GM23338 (cell line): ENCODE results near the gene TMEM231. TPM values are rescaled to one million over a fixed set of nuclear protein-coding genes. Genes with fewer than 3 reads are reported as not detected.

Experiments used
- ATAC-seq: fragments of 200-7000 bp; cut with Tn5 transposase; 3 replicates; pipeline ENCODE4 v1.9.1; 2020
- DNase-seq: peaks from one replicate; pipeline ENCODE4 v3.0.0-alpha.2; 2015; ENCODE audit warnings: low spot score
- H2AFZ ChIP-seq: fragments of 200-600 bp; sonication (generic); 2 replicates; pipeline ENCODE4 v1.8.0; 2016; ENCODE audit warnings: antibody characterized with exemption, mild to moderate bottlenecking, moderate library complexity
- H3F3A ChIP-seq: fragments of 200-600 bp; sonication (generic); replicated peaks from 2 replicates; pipeline ENCODE4 v1.8.0; 2017; ENCODE audit warnings: antibody characterized with exemption, mixed run types, low read depth
- H3K27ac ChIP-seq: fragments of 200-600 bp; sonication (generic); 2 replicates; pipeline ENCODE4 v1.6.1; 2016; ENCODE audit warnings: low read depth
- H3K27me3 ChIP-seq: fragments of 200-600 bp; sonication (generic); 2 replicates; pipeline ENCODE4 v1.8.0; 2016; ENCODE audit warnings: mild to moderate bottlenecking, mixed run types, moderate library complexity; ENCODE audit not compliant: insufficient read depth
- H3K36me3 ChIP-seq: fragments of 200-600 bp; sonication (generic); 2 replicates; pipeline ENCODE4 v1.8.0; 2016; ENCODE audit warnings: mild to moderate bottlenecking; ENCODE audit not compliant: insufficient read depth
- H3K4me1 ChIP-seq: fragments of 200-600 bp; sonication (generic); 2 replicates; pipeline ENCODE4 v1.8.0; 2016; ENCODE audit warnings: mild to moderate bottlenecking, moderate library complexity; ENCODE audit not compliant: insufficient read depth
- H3K4me2 ChIP-seq: fragments of 200-600 bp; sonication (generic); 2 replicates; pipeline ENCODE4 v1.7.1; 2017; ENCODE audit warnings: mixed run types
- H3K4me3 ChIP-seq: fragments of 200-600 bp; sonication (generic); 2 replicates; pipeline ENCODE4 v1.6.1; 2016; ENCODE audit warnings: mixed run types
- H3K79me2 ChIP-seq: fragments of 200-600 bp; sonication (generic); replicated peaks from 2 replicates; pipeline ENCODE4 v1.8.0; 2017; ENCODE audit warnings: mild to moderate bottlenecking; ENCODE audit not compliant: insufficient read depth
- H3K9me2 ChIP-seq: fragments of 200-600 bp; sonication (generic); 2 replicates; pipeline ENCODE4 v1.8.0; 2017; ENCODE audit not compliant: insufficient read depth
- H4K20me1 ChIP-seq: fragments of 200-600 bp; sonication (generic); replicated peaks from 2 replicates; pipeline ENCODE4 v1.8.0; 2017; ENCODE audit warnings: mild to moderate bottlenecking; ENCODE audit not compliant: insufficient read depth
- H3K27ac Mint-ChIP-seq: 2 replicates; pipeline ENCODE4 v1.8.0; 2020; ENCODE audit warnings: inconsistent platforms, mild to moderate bottlenecking, moderate library complexity, mixed read lengths
- H3K27me3 Mint-ChIP-seq: 3 replicates; pipeline ENCODE4 v1.8.0; 2022; ENCODE audit warnings: low read depth, mild to moderate bottlenecking, moderate library complexity, mixed read lengths, inconsistent platforms; ENCODE audit not compliant: insufficient read depth, poor library complexity
- H3K36me3 Mint-ChIP-seq: 3 replicates; pipeline ENCODE4 v1.8.0; 2021; ENCODE audit warnings: low read depth, mild to moderate bottlenecking, inconsistent platforms, moderate library complexity, mixed read lengths
- H3K4me1 Mint-ChIP-seq: 3 replicates; pipeline ENCODE4 v1.8.0; 2020; ENCODE audit warnings: mild to moderate bottlenecking, inconsistent platforms, mixed read lengths
- H3K4me3 Mint-ChIP-seq: 3 replicates; pipeline ENCODE4 v1.8.0; 2021; ENCODE audit warnings: moderate library complexity, mild to moderate bottlenecking, inconsistent platforms, mixed read lengths
- H3K9me3 Mint-ChIP-seq: 3 replicates; pipeline ENCODE4 v1.8.0; 2020; ENCODE audit warnings: moderate library complexity, mild to moderate bottlenecking, inconsistent platforms, mixed read lengths
- CREB1 ChIP-seq: fragments of 250-450 bp; sonication (Bioruptor Pico); IDR thresholded peaks from 2 replicates; pipeline ENCODE4 v1.5.0; 2020; ENCODE audit warnings: low read depth, mild to moderate bottlenecking, moderate library complexity
- CTCF ChIP-seq, 2 experiments: fragments of 200-600 bp in 1 of 2; sonication (generic) in 1 of 2; conservative IDR thresholded peaks; 2 replicates each; pipeline versions ENCODE4 v1.5.1 to v1.6.1; 2016 to 2017; ENCODE audit warnings: antibody characterized with exemption in 2 of 2, low read depth in 2 of 2, mild to moderate bottlenecking in 2 of 2, moderate library complexity in 1 of 2
- ETS1 ChIP-seq: IDR thresholded peaks from 2 replicates; pipeline ENCODE4 v1.6.1; 2016; ENCODE audit warnings: antibody characterized with exemption
- EZH2 ChIP-seq: fragments of 200-600 bp; sonication (generic); IDR thresholded peaks from one replicate; pipeline ENCODE4 v1.8.0; 2017; ENCODE audit warnings: antibody characterized with exemption, mild to moderate bottlenecking, low read depth; ENCODE audit not compliant: unreplicated experiment
- EZH2phosphoT487 ChIP-seq: fragments of 200-600 bp; sonication (generic); IDR thresholded peaks from one replicate; pipeline ENCODE4 v1.8.1; 2018; ENCODE audit warnings: antibody characterized with exemption; ENCODE audit not compliant: unreplicated experiment
- JUNB ChIP-seq: IDR thresholded peaks from one replicate; pipeline ENCODE4 v1.6.1; 2016; ENCODE audit warnings: antibody characterized with exemption; ENCODE audit not compliant: unreplicated experiment
- NANOG ChIP-seq: IDR thresholded peaks from 2 replicates; pipeline ENCODE4 v1.6.1; 2016; ENCODE audit warnings: antibody characterized with exemption, borderline replicate concordance
- POLR2AphosphoS5 ChIP-seq: IDR thresholded peaks from 2 replicates; pipeline ENCODE4 v1.6.1; 2016; ENCODE audit warnings: antibody characterized with exemption, low read depth
- REST ChIP-seq: IDR thresholded peaks from one replicate; pipeline ENCODE4 v1.6.1; 2018; ENCODE audit warnings: antibody characterized with exemption; ENCODE audit not compliant: unreplicated experiment
- STAT1 ChIP-seq: IDR thresholded peaks from one replicate; pipeline ENCODE4 v1.6.1; 2016; ENCODE audit warnings: antibody characterized with exemption; ENCODE audit not compliant: unreplicated experiment
- ZNF114 ChIP-seq: fragments of 250-450 bp; sonication (Bioruptor Pico); IDR thresholded peaks from 2 replicates; pipeline ENCODE4 v1.5.0; 2020; ENCODE audit warnings: mild to moderate bottlenecking, moderate library complexity
- ZNF331 ChIP-seq: fragments of 250-450 bp; sonication (Bioruptor Pico); IDR thresholded peaks from 2 replicates; pipeline ENCODE4 v1.5.0; 2020; ENCODE audit warnings: low read depth, mild to moderate bottlenecking, moderate library complexity
- ZNF462 ChIP-seq: fragments of 250-450 bp; sonication (Bioruptor Pico); IDR thresholded peaks from 2 replicates; pipeline ENCODE4 v1.5.0; 2020; ENCODE audit warnings: mild to moderate bottlenecking, moderate library complexity
- polyA plus RNA-seq: library from polyadenylated mRNA; unstranded; fragments of >200 nt; fragmentation: Nextera tagmentation; extraction: Ambion mirVana; gene quantifications from 2 replicates; pipeline ENCODE4 v1.2.1, GENCODE V29; 2016
- total RNA-seq: library from RNA; depleted of rRNA; stranded (reverse); fragments of >200 nt; shearing (Covaris generic); gene quantifications from 2 replicates; pipeline ENCODE4 v1.2.3, GENCODE V29; 2014

The TMEM231 gene
- total and polyA plus RNA-seq, 2 experiments from 2014 or later, result 5.3 to 19.9 TPM

- H3K4me1 ChIP-seq, result no peaks in the 10 kb centered on the region
- no peaks in the 10 kb centered on the region for H3K27me3 ChIP-seq
- no peak overlapping the region for H3K27ac ChIP-seq
- no peaks in the 10 kb centered on the region for H3K9me2 ChIP-seq
- H3K27me3 Mint-ChIP-seq, result no peaks in the 10 kb centered on the region
- H3K36me3 ChIP-seq, result no peaks in the 10 kb centered on the region
- H3F3A ChIP-seq, result no peaks in the 10 kb centered on the region
- H3K4me2 ChIP-seq, result no peak overlapping the region
- no peak overlapping the region for H3K27ac Mint-ChIP-seq
- H2AFZ ChIP-seq, result no peak overlapping the region
- H3K9me3 Mint-ChIP-seq, result no peaks in the 10 kb centered on the region
- ATAC-seq, result no peak
- no peaks in the 10 kb centered on the region for H3K36me3 Mint-ChIP-seq
- H3K4me3 ChIP-seq, result no peak overlapping the region
- H3K4me1 Mint-ChIP-seq, result peaks cover 3% of the 10 kb centered on the region; the same call in 1 of the 3 replicates
- no peaks in the 10 kb centered on the region for H4K20me1 ChIP-seq
- DNase-seq, result no peak
- H3K4me3 Mint-ChIP-seq, result no peak overlapping the region
- TF ChIP-seq STAT1 (no peak), ZNF462 (CRISPR knock-in tag) (no peak), REST (no peak), CREB1 (CRISPR knock-in tag) (no peak), CTCF (conservative IDR thresholded peaks at IDR 0.05; ENCODE audit: low read depth in 2 of 2) (no peak), NANOG (no peak), ETS1 (no peak), JUNB (no peak), EZH2phosphoT487 (no peak), ZNF331 (CRISPR knock-in tag) (no peak), POLR2AphosphoS5 (no peak), EZH2 (no peak), ZNF114 (CRISPR knock-in tag) (no peak)
- H3K79me2 ChIP-seq, result no peaks in the 10 kb centered on the region
These were observed 52.3 kb downstream of the TMEM231 start for GRCh38 chr16:75503801-75504200.
